HL-60 (cell line): ENCODE data around the gene SEC63.

Experiments used
- CTCF ChIP-seq: IDR thresholded peaks from one replicate; pipeline ENCODE4 v1.5.1; 2011; ENCODE audit warnings: low read length, control low read depth, inconsistent platforms; ENCODE audit not compliant: insufficient read depth
- POLR2AphosphoS5 ChIP-seq: IDR thresholded peaks from 2 replicates; pipeline ENCODE4 v1.6.1; 2012; ENCODE audit warnings: low read depth

DNA sequence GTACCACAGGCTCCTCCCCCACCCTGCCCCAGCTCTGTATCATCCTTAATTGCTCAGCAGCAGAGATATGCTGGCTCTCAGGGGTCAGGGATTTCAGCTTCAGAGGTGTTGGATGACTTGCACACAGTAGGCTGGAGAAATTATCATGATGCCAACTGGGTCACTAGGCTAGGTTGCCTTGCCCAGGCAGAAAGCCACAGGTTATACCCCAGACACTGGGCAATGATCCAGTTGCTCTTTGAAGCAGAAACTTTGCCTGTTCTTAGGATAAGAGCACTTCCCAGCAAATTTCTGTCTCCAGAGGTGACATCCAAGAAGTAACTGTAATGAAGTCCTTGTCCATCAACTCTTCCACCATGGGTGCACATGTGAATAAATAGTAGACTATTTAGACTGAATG is 95.6 kb downstream of the SEC63 start:
- TF ChIP-seq CTCF: no peak
- TF ChIP-seq POLR2AphosphoS5: no peak
